ENCODE measurements around the gene ARMH2.

ARMH2 gene

DNA sequence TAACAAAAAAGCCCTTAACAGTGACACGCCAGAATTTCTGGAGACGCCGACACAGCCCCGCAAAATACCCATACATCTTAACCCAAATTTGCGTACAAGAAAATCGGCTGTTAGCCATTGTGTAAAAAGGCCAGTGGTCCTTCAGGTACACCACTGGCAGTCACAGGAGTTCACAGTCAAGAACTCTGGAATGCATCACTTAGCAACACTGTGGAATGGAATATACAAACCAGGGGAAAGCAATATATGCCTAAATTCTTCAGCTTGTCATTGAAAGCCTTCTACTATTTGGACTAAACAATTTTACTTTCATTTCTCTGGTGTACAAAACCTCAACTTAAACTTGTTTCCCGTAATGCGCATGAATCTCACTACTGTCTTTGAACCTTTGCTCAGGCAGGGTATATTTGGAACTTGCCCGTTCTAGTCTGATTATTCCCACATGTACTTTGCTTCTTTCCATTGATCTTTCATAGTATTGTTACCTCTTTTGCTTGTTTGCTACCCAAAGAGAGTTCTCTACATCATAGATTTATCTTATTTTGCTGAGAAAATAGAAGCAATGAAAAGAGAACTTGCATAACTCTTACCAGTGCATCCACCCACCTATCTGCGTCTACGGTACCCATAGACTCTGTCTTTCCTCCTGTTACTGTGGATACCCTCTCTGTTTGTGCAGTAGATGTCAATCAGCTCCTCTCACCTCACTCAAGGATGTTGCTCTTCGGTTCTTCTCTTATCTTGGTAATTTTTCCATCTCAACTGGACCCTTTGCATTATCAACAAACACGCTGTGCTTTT is at the start of gene ARMH2:
Gene ARMH2, minus strand, starts transcription at position 178 of the 801 bp plus-strand sequence. Its CDS starts 60 bp downstream, at position 118.
- DNase-seq: no peak
- Histone ChIP-seq H3K4me3 (ENCODE audit: low read depth, low read length) (no peak within 1 kb of the TSS), H3K27ac (no peak within 1 kb of the TSS), H3K36me3 (replicated peaks) (no peaks in the 10 kb centered on the region), H3K27me3 (replicated peaks) (no peaks in the 10 kb centered on the region)
- no peak for TF ChIP-seq CTCF (IDR thresholded peaks at IDR 0.05; ENCODE audit: low read depth, low read length, missing control alignments)
- in situ Hi-C loops (cut with HindIII; ENCODE audit: low pct_ligation_motif_present, low sequenced_read_pairs): no loop called here

GRCh38 chr6:24848461-24848860 is 49.7 kb upstream of the ARMH2 start:
- DNase-seq: no peak
- in situ Hi-C loops (cut with HindIII; ENCODE audit: low pct_ligation_motif_present, low sequenced_read_pairs): no loop called here
- Histone ChIP-seq H3K4me3 (ENCODE audit: low read depth, low read length) (no peak overlapping the region), H3K27ac (no peak overlapping the region), H3K36me3 (replicated peaks) (no peaks in the 10 kb centered on the region), H3K27me3 (replicated peaks) (no peaks in the 10 kb centered on the region)
- no peak for TF ChIP-seq CTCF (IDR thresholded peaks at IDR 0.05; ENCODE audit: low read depth, low read length, missing control alignments)

- H3K36me3 ChIP-seq (replicated peaks): no peaks in the 10 kb centered on the region
- no peak for TF ChIP-seq CTCF (IDR thresholded peaks at IDR 0.05; ENCODE audit: low read depth, low read length, missing control alignments)
- H3K4me3 ChIP-seq (ENCODE audit: low read depth, low read length): no peak overlapping the region
- H3K27me3 ChIP-seq (replicated peaks): no peaks in the 10 kb centered on the region
- no peak overlapping the region for H3K27ac ChIP-seq
- no peak for DNase-seq
- in situ Hi-C loops (cut with HindIII; ENCODE audit: low pct_ligation_motif_present, low sequenced_read_pairs): no loop called here
These were observed 48.7 kb upstream of the ARMH2 start for GRCh38 chr6:24847402-24847801.

- no peak for TF ChIP-seq CTCF (IDR thresholded peaks at IDR 0.05; ENCODE audit: low read depth, low read length, missing control alignments)
- in situ Hi-C loops (cut with HindIII; ENCODE audit: low pct_ligation_motif_present, low sequenced_read_pairs): no loop called here
- H3K36me3 ChIP-seq (replicated peaks): no peaks in the 10 kb centered on the region
- no peaks in the 10 kb centered on the region for H3K27me3 ChIP-seq (replicated peaks)
- H3K4me3 ChIP-seq (ENCODE audit: low read depth, low read length): no peak overlapping the region
- no peak overlapping the region for H3K27ac ChIP-seq
- no peak for DNase-seq
These were observed 46.9 kb upstream of the ARMH2 start for GRCh38 chr6:24845578-24845977.

DNA sequence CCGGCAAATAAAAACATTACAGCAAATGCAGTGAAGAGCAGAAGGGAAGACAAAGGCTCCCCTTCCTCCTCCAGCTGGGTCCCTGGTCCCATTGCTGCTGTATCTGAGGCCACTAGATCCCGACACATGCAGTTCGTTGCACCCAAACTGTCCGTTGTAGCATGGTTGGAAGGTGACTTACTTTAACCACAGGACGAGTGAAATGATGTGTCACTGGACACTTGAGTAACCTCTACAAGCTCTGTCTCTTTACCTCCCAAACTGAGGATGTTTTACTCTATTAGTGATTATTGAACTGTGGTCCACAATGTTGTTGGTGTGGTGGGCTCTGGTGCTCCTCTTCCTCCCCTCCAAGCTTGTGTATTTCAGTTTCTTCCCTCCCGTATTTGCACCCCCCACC is 46.2 kb upstream of the ARMH2 start:
- Histone ChIP-seq H3K36me3 (replicated peaks) (no peaks in the 10 kb centered on the region), H3K4me3 (ENCODE audit: low read depth, low read length) (no peak overlapping the region), H3K27ac (no peak overlapping the region), H3K27me3 (replicated peaks) (no peaks in the 10 kb centered on the region)
- no peak for TF ChIP-seq CTCF (IDR thresholded peaks at IDR 0.05; ENCODE audit: low read depth, low read length, missing control alignments)
- no peak for DNase-seq
- in situ Hi-C loops (cut with HindIII; ENCODE audit: low pct_ligation_motif_present, low sequenced_read_pairs): no loop called here

DNA sequence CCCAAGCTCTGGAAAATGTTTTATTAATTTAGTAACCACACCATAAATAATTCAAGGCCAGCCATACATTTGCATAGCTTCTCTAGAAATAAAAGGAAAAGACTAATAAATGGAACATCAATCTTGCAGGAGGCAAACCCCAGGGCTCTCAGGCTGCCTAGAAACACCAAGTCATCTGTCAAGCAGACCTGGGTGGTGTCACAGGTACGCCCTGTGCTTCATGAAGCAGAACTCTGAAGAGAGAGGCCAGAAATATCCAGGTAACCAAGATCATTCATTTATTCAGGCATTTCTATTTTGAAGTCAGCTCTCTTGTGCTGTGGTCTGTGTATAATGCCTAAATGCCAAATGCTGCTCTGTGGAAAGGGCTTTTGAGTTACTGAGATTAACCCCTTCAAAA is 45.3 kb upstream of the ARMH2 start:
- in situ Hi-C loops (cut with HindIII; ENCODE audit: low pct_ligation_motif_present, low sequenced_read_pairs): no loop called here
- no peak overlapping the region for H3K4me3 ChIP-seq (ENCODE audit: low read depth, low read length)
- no peak for TF ChIP-seq CTCF (IDR thresholded peaks at IDR 0.05; ENCODE audit: low read depth, low read length, missing control alignments)
- H3K27me3 ChIP-seq (replicated peaks): no peaks in the 10 kb centered on the region
- H3K36me3 ChIP-seq (replicated peaks): no peaks in the 10 kb centered on the region
- no peak overlapping the region for H3K27ac ChIP-seq
- no peak for DNase-seq

Measured in brain microvascular endothelial cell (primary cell).